ENCODE data around the gene DBNL.
A peak's percentile ranks its signal among the peaks of the same experiment; 100 is the strongest.

Gene DBNL

DNA sequence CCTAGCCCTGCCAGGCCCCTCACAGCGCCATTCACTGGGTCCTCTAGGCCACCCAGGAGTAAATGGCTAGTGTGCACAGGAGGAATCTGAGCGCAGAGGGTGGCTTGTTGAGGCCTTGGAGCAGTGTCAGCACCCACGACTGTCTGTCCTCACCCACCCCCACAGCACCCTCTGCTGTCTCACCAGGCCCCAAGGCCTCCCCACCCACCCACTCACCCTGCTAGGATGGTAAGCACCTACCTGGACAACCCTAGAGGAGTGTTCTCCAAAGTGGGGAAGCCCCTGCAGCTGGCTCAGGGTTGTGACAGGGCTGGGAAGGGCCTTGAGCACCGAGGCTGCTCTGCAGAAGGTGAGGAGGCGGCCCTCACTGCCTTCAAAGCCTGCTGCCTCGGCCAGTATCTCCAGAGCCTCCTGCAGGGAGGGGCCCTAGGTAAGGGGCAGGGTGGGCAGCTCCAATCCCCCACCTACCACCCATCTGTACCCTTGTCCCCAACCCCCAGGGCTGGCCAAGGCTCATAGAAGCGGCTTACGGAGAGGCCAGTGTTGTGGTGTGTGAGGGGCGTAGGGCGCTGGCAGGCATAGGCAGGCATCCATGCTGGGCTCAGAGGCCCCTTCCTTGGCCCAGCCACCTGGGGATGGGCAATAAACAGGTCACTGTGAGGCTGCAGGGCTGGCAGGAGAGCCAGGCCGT lies 35.0 kb downstream of the DBNL start:
- DNase-seq = no peak

DNA sequence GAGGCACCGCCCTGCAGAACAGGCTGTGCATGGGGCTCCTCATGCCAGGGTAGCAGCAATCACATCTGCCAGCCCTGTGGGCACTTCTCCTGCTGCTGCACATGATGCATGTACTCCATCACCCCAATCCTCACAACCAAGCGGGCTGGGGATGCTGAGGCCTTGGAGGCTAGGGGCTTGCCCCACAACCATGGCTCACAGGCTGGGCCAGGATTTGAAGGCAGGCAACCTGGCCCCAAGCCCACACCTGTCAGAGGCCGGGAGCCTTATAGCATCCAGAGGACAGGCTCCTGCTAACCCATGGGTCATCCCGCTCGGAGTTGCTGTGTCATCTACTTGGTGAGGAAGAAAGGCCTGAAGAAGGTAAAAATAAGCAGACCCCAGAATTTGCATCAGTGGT lies 35.6 kb downstream of the DBNL start:
- no peak for DNase-seq

DNA sequence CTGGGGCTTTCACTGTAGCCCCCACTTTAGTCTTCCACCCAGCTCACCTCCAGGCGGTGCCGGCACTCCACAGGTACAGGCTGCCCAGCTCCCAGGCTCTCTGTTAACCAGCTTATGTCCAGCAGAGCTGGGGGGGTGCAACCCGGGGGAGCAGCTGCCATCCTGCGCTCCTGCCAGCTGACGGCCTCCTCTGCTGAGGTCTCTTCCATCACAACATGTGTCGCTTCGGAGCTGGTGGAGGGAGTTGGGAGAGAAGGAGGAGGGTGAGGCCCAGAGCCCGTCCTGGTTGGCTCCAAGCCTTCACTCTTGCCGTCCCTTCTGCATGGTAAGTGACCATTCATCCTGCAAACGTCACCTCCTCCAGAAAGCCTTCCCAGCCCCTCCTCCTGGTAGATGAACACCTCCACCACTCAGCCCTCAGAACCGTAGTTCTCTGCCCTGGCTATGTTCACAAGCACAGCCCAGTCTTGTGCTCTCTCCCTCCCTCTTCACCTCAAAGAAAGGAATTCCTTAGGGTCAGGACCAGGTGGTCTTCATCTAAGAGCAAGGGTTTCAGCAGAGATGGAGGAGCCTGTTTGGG lies 36.3 kb downstream of the DBNL start:
- no peak for DNase-seq

DNA sequence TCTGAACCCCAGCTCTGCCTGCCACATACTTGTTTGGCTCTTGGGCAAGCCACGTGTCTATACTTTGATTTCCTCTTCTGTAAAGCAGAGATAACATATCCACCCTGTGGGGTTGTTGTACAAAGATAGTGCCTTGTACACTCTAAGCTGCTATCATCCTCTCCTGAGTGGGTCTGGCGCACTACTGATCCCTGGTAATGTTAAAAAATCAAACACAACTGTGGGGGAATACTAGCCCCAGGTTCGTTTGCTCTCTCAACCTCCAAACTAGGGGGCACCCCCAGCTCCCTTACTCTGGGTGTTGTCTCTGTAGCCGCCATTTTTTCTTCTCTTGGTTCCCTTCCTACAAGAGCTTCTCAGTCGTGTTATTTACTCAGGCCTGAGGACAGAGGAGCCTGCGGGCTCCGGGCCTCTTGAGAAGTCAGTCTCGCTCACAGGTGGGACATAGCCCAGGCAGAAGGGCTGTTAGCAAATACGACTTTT lies 36.8 kb downstream of the DBNL start:
- DNase-seq = peak; percentile 50

DNA sequence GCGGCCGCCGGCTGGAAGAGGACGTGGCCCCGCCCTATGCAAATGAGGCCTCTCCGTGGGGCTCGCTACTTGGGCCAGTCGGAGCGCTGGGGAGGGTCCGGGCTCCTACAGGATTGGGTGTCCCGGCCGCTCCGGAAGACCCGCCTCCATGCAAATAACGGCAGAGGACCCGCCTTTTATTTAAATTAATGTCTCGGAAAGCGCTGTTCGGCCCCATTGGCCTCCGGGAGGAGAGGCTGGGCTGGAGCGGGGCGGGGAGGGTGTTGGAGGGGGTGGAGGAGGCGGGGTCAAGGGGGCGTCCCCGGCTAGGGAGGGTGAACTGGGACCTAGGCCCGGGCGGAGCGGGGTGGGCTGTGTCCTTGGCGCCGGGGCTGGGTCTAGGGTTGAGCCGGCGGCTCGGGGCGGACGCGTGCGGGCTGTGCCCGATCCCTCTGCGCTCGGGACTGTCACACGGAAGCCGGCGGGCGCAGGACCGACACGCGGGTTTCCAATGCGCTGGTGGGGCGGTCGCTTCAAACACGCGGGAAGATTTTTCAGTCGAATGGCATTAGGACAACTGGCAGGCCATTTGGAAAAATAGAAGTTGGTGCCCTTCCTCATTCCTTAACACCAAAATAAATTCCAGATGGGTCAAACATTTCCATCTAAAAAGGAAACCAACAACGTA lies 38.2 kb downstream of the DBNL start:
- DNase-seq = peak; percentile 99

DNA sequence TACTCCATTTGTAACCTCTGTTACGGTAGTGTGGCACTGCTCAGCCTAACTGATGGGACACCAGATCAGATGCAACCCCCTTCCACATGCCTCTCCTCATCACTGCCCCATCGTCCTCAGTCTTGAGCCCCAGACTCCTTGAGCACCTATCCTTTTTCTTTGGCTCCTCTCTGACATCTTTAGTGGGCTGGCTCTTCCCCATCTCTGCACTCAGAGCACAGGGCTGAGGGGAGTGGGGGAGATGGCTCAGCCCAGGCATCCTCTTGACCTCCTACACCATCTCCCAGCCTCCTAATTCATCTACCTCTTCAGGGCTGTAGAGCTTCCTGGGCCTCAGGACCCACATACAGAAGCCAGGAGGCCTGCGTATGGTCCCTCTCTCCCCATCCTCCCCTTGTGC lies 39.3 kb downstream of the DBNL start:
- no peak for DNase-seq

DNA sequence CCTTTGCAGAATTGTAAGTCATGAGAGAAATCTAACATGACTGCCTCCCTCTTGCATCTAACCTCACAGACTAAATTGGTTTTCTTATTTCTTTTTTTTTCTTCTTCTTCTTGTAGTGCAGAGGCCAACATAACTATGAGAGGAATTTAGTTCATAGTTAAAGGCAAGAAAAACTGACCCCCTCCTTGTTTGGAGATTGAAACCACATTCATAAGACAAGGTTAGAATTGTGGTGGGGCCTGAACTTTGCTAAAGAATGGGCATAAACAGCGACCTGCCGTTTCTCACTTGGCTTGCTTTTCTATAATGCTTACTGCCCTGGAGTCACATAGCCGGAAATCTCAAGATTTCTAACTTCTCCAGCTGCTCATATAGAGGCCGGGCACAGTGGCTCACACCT lies 40.2 kb downstream of the DBNL start:
- no peak for DNase-seq

DNA sequence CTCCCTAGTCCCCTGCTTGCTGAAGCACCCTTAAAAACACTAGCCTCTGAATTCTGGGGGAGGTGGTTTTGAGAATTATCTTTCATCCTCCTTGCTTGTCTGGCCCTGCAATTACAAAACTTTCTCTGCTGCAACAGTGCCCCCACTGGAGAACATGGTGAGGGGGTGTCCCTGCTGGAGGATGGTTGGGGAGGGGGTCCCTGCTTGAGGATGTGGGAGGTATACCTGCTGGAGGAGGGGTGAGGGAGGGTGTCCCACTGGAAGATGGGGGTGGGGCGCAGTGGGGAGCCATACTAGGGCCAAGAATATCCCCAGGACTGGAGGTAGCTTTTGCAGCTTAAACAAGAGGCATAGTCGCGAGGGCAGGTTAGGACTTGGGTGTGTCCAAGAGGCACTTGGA lies 41.0 kb downstream of the DBNL start:
- no peak for DNase-seq

DNA sequence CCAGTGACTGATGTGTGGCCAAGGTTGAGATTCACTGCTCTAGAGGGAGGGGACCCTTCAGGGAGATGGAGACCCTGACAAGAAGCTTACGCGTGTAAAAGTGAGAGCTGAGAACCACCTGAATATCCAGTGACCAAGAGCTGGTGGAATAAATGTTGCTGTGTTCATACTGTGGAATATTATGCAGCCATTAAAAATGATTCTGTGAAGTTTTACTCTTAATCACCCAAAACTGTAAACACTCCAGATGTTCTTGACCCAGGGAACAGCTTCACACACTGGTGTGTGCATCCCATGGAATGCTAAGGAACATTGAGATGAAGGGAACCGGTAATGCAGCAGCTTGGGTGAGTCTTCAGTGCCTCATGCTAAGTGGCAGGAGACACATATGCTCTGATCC lies 42.1 kb downstream of the DBNL start:
- no peak for DNase-seq

DNA sequence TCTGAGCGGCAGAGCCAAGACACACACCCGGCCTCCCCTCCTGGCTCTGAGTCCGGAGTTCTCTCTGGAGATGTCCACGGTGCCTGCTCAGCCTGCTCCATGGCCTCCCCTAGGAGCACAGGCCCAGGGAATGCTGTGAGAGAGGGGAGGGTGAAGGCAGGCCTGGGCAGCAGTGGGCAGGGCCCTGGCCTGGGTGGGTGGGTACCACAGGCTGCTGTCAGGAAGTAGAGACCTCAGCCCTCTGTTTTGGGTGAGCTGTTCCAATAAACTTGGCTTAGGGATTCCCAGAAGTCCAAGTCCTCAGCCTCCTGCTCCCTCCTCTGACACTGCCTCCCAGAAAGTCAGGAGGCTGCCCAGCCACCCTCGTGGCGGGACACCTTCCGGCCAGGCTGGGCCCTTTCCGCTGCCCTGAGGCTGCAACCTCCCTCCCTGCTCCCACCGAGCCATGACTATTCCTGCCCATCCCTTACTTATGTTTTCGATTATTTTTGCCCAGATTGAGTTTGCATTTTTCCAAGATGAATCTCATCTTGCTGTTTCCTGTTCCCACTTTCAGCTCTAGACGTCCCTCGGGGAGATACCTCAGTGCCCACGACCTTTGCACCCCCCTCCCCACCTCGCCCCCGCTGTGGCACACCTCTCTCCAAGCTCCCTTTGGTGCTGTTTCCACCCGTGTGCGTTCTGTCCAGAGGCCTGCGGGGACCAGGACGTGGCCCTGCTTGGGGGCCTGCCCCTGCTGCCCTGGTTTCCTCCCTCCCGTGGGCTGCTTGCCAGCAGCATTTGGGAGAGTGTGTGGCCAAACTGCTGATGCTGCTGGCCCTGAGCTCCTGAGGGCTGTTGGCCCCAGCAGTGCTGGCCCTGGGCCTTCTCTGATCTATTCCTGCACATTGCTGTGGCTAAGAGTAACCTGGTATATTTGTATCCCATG lies 43.7 kb downstream of the DBNL start:
- no peak for DNase-seq

DNA sequence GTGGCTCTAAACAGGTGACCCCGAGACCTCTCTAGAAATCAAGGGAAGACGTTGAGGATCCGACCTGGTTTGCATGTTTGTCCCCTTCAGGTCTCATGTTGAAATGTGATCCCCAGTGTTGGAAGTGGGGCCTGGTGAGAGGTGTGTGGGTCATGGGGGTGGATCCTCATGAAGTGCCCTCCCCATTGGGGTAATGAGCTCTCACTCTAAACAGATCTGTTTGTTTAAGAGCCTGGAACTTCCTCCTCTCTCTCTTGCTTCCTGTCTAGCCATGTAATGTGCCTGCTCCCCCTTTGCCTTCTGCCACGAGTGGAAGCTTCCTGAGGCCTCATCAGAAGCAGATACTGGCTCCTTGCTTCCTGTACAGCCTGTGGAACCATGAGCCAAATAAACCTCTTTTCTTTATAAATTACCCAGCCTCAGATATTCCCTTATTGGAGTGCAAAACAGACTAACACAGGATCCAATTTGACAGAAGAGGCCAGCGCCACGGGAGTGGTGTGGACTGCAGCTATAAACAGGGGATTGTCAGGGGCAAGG lies 48.7 kb downstream of the DBNL start:
- DNase-seq = no peak

DNA sequence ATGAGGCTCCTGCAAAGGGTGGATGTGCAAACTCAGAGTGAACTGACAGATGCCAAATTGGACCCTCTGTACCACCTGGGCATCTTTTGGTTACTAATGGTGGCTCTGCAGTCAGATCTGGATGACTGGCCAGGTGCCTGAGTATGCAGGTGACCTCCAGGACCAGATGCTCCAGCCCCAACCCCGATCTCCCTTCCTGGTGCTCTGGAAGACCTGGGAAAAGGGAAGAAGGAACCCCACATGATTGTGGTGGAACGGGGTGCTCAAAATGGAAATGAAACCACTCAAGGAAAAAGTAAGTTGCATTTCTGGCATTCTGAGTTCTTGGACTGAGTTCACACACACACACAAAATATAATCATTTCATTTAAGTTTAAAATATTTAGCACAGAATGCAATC lies 49.9 kb downstream of the DBNL start:
- no peak for DNase-seq

DNA sequence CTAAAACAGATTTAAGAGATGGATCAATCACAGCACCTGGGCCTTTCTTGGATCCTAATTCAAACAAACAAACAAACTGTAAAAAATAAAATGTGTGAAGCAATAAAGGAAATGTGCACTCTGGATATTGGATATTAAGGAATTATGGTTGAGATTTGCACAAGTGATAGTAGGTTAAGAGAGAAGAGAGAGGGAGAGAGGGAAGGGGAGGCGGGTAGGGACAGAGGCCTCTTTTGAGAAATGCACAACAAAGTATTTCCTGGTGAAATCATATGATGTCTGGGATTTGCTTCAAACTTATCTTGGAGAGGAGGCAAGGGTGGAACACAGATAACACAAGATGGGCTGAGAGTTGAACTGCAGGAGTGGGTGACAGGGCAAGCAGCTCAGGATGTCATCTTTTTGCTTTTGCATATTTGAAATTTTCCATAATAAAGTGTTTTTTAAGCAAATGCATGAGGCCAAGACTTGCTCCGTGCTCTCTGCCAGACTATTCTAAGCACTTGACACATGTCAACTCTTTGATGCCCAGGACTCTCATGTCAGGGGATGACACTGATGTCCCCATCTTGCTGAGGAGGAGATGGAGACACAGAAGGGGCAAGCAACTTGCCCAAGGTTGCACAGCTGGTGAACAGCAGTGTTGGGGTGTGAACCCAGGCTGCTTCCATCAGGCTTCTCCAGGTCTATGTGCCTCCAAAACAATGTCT lies 50.5 kb downstream of the DBNL start:
- DNase-seq = no peak

DNA sequence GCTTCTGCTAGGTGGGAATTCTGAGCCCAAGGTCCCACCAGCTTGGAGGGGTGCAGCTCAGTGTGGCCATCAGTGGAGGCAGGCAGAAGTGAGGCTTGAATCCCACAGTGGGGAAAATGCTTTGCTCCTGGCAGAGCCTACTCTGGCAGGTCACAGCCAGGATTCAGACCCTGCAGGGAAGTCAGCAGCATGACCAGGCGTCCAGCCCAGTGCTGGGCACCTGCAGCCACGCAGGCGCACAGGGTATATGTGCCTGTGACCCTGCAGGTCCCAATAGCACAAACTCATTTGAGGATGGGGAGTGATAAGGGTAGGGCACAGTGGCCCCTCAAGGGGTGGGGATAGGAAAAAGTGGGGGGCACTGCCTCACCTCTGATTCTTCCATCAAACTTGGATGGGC lies 51.3 kb downstream of the DBNL start:
- no peak for DNase-seq

DNA sequence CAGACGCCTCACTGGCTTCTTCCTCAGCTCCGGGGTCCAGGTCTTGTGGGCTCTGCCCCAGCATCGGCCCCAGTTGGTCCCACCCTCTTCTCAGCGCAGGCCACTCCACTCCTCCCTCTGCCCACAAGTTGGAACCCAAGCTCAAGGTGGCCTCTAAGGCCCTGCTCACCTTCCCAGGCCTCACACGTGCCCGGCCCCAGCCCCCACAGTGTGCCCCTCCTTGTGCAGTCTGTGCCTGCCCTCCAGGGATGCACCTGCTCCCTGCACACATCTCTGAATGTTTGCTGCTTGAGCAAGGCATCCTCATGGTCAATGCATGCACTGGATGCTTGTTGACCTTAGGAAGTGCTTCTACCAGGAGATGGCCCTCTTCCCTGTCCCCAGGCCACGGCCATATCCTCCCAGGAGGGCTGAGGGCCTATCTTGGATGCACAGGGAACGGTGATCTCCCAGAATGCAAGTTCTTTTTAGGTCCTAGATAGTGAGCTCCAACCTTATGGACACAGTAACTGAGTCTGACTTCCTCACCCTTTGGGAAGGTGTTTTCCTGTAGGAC lies 51.9 kb downstream of the DBNL start:
- no peak for DNase-seq

DNA sequence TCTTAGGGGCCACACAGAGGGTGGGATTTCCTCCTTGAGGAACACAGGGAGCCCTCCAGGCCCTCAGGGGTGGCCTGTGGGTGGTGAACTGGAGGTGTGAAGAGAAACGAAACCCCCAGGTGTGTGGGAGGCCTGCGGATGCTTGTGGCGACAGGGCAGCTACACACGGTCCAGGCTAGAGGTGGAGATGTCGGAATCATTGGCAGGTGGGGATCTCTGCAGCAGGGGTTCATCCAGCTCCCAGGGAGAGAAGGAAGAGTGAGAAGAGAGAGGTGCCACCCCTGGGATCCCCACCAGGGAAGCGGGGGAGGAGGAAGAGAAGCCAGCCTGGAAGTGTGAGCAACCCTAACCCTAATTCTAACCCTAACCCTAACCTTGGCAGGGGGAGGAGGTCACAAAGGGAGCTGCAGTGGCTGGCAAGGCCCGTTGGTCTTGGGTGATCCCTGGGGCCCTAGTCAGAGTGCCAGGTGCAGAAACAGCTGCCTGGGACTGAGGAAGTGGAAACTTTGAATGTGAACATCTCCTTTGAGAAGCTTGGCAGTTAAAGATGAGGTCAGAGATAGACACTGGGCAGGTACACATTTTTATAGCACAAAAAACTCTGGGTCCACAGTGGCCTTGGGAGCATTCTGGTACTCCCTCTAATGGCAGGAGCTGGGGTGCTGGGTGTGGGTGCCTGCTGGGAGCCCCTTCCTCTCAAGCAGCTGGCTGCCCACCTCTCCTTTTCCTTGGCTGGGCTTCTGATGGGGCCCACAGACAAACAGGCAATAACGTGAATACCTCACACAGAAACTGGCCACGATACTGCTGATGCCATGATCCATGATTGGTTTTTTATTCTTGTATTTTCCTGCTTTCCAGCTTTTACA lies 52.8 kb downstream of the DBNL start:
- no peak for DNase-seq

DNA sequence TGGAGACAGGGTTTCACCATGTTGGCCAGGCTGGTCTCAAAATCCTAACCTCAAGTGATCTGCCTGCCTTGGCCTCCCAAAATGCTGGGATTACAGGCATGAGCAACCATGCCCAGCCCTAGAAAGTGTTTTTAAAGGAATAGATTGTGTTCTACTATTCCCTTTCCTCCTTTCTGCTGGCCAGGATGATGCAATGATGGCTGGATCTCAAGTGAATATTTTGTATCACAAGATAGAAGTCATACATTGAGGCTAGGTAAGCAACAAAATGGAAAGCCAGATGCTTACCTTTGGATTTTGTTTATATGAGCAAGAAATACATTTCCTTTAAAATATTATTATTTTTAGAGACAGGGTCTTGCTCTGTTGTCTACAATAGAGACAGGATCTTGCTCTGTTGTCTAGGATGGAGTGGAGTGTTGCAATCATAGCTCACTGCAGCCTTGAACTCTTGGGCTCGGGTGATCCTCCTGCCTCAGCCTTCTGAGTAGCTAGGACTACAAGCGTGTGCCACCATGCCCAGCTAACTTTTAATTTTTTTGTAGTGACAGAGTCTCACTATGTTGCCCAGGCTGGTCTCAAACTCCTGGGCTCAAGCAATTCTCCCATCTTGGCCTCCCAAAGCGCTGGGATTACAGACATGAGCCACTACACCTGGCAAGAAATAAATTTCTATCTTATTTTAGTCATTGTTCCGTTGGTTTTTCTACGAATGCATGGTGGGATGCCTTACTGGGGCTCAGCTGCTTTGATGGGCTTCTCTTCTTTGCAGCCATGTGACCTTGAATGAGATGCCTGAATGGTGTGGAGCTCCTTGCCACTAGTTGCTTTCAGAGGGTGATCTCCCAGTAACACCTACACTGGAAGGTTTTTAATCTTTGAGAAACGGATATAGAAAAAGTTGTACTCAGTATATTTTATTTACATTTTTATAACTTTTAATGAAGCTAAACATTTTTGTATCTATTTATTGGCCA lies 53.9 kb downstream of the DBNL start:
- DNase-seq = no peak

DNA sequence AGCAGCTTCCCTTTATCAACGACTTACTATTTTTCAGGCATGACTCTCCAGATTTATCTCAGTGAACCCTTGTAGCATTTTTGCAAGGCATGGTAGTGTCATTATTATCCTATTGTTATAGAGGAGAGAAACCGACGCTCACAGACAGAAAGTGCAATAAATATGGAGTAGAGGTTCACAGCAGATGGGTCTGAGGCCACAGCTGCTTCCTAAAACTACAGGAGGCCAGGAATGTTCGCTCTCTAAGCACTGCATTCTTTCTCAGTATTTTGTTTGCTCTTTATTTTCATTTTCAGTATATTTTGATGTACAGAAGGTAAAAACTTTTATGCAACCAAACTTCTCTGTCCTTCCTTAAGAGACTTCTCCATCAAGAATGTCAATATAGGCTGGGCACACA lies 55.2 kb downstream of the DBNL start:
- DNase-seq = no peak

DNA sequence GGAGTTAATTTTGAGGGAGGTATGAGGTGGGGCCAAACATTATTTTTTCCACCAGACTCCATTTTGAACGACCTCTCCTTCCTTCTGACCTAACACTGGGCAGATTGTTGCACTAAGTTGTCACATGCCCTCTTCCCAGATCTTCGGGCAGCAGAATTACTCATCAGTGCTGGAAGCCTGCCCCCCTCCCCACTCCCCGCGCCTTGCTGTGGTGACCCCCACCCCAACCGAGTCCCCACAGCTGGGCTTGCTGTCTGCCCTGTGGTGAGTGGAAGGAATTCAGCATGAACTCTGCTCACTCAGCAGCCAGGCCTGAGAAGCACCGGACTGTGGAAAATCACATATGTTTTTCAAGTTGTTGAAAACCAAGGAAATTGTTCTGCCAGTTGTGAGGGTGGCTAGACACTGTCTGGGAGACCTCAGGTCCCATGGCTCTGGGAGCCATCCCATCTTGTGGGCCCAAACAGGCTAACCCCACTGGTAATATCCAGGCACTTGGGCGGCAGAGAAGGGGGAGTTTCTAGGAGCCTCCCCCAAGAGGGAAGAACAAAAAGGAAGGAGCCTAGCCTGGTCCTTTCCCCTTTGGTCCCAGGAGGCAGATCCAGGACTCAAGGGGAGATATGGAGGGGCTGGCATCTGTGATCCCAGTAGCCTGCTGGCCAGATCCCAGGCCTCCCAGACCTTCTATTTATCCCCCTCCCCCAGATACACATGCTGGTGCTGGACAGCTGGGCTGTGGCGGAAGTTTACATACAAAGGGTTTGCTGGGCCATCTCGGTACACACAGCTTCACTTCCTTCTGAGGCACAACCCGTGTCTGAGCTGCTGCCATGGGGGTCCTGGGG lies 56.2 kb downstream of the DBNL start:
- DNase-seq = no peak

Measured in CD4-positive, alpha-beta T cell treated with Interleukin-12 subunit alpha and Interleukin-12 subunit beta, for 1 hour (primary cell).